Activated naive CD4-positive, alpha-beta T cell treated with anti-CD3 and anti-CD28 coated beads, Interleukin-2, amount 10 ng/mL, durations not matched to agents 7 days and 5 days (primary cell): ENCODE measurements around the gene FGFR3.

Source experiments
- CTCF ChIA-PET: fragments of 350-600 bp; sonication (Branson Sonifier 250); formaldehyde crosslinking; loops from one replicate; lab custom pipeline; 2021; ENCODE audit warnings: antibody characterized with exemption; lab: Charles Lee
- DNase-seq: peaks from one replicate; pipeline ENCODE4 v3.0.0-alpha.2; 2020
- H3K27ac Mint-ChIP-seq: one replicate; pipeline ENCODE4 v1.8.0; 2021; ENCODE audit warnings: mild to moderate bottlenecking, moderate library complexity, mixed read lengths
- H3K27me3 Mint-ChIP-seq: one replicate; pipeline ENCODE4 v1.8.0; 2021; ENCODE audit warnings: mild to moderate bottlenecking, mixed read lengths
- H3K36me3 Mint-ChIP-seq: one replicate; pipeline ENCODE4 v1.8.0; 2021; ENCODE audit warnings: mixed read lengths
- H3K4me1 Mint-ChIP-seq: one replicate; pipeline ENCODE4 v1.8.0; 2021; ENCODE audit warnings: mixed read lengths
- H3K4me3 Mint-ChIP-seq: one replicate; pipeline ENCODE4 v1.8.0; 2021; ENCODE audit warnings: mild to moderate bottlenecking, moderate library complexity, mixed read lengths
- H3K9me3 Mint-ChIP-seq: one replicate; pipeline ENCODE4 v1.8.0; 2021; ENCODE audit warnings: mixed read lengths

The FGFR3 gene

GRCh38 chr4:1802720-1803522, 9.8 kb downstream of the FGFR3 start:
- DNase-seq: no peak
- H3K27me3 Mint-ChIP-seq: peaks cover 8% of the 10 kb centered on the region
- H3K27ac Mint-ChIP-seq: no peak overlapping the region
- CTCF ChIA-PET: no interaction called here
- H3K9me3 Mint-ChIP-seq: no peaks in the 10 kb centered on the region
- no peak overlapping the region for H3K4me3 Mint-ChIP-seq
- H3K4me1 Mint-ChIP-seq: no peaks in the 10 kb centered on the region
- H3K36me3 Mint-ChIP-seq: no peaks in the 10 kb centered on the region

GRCh38 chr4:1803523-1804423, 10.7 kb downstream of the FGFR3 start:
- no peaks in the 10 kb centered on the region for H3K36me3 Mint-ChIP-seq
- peaks cover 2% of the 10 kb centered on the region for H3K27me3 Mint-ChIP-seq
- H3K4me3 Mint-ChIP-seq: no peak overlapping the region
- no peaks in the 10 kb centered on the region for H3K9me3 Mint-ChIP-seq
- H3K27ac Mint-ChIP-seq: no peak overlapping the region
- CTCF ChIA-PET: interaction anchor here (0.8 kb wide), 1 partner anchor 56 kb away, joined by 4 read pairs; no protein-coding TSS in a partner anchor
- H3K4me1 Mint-ChIP-seq: no peaks in the 10 kb centered on the region
- DNase-seq: no peak

DNA sequence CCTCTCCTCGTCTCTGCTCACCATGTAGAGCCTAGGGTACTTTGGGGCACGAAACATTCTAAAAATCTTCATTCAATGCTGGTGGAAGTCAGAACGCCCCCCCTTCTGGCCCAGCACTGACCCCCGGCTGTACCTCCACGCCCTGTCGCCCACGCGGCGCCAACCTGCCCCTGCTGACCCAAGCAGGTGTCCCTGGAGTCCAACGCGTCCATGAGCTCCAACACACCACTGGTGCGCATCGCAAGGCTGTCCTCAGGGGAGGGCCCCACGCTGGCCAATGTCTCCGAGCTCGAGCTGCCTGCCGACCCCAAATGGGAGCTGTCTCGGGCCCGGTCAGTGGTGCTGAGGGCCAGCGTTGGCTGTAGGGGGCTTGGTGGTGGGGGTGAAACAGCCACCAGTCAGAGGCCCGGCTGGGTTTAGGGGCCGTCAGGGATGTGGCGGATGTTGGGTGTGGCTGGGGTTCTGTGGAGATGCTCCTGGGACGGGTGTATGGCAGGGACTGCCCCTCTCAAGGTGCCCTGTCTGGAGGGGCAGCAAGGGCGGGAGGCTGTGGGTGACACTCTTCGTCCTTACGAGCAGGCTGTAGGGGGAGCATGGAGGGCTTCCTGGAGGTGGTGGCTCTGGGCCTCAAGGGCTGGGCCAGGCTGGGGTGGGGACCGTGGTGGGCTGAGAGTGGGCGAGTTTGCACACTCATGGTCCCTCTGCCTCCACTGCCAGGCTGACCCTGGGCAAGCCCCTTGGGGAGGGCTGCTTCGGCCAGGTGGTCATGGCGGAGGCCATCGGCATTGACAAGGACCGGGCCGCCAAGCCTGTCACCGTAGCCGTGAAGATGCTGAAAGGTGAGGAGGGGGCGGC, 11.8 kb downstream of the FGFR3 start:
- CTCF ChIA-PET: no interaction called here
- no peak for DNase-seq
- Mint-ChIP-seq H3K27ac (no peak overlapping the region), H3K36me3 (no peaks in the 10 kb centered on the region), H3K4me1 (no peaks in the 10 kb centered on the region), H3K27me3 (no peaks in the 10 kb centered on the region), H3K9me3 (no peaks in the 10 kb centered on the region), H3K4me3 (no peak overlapping the region)

DNA sequence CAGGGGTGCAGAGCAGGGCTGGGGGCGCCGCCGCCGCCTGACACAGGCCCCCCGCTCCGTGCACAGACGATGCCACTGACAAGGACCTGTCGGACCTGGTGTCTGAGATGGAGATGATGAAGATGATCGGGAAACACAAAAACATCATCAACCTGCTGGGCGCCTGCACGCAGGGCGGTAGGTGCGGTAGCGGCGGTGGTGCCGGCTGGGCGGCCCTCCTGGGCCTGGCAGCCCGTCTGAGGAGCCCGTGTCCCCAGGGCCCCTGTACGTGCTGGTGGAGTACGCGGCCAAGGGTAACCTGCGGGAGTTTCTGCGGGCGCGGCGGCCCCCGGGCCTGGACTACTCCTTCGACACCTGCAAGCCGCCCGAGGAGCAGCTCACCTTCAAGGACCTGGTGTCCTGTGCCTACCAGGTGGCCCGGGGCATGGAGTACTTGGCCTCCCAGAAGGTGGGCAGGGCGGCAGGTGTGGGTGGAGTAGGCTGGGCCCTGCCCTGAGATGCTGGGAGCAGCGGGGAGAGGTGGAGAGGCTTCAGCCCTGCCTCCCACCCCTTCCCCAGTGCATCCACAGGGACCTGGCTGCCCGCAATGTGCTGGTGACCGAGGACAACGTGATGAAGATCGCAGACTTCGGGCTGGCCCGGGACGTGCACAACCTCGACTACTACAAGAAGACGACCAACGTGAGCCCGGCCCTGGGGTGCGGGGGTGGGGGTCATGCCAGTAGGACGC, 12.6 kb downstream of the FGFR3 start:
- Mint-ChIP-seq H3K9me3 (no peaks in the 10 kb centered on the region), H3K4me3 (no peak overlapping the region), H3K4me1 (no peaks in the 10 kb centered on the region), H3K36me3 (no peaks in the 10 kb centered on the region), H3K27me3 (no peaks in the 10 kb centered on the region), H3K27ac (no peak overlapping the region)
- no peak for DNase-seq
- CTCF ChIA-PET: no interaction called here

DNA sequence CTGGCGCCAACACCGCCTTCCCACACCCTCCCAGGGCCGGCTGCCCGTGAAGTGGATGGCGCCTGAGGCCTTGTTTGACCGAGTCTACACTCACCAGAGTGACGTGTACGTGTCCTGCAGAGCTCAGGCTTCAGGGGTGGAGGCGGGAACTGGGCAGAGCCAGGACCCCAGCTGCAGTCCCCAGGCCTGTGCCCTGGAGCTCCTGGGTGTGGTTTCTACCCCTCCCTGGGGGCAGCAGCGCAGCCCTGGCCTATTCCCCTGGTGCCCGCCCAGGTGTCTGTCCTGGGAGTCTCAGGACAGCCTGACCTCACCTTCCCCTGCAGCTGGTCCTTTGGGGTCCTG, 13.1 kb downstream of the FGFR3 start:
- H3K4me3 Mint-ChIP-seq: no peak overlapping the region
- no peaks in the 10 kb centered on the region for H3K27me3 Mint-ChIP-seq
- H3K9me3 Mint-ChIP-seq: no peaks in the 10 kb centered on the region
- H3K27ac Mint-ChIP-seq: no peak overlapping the region
- no peaks in the 10 kb centered on the region for H3K36me3 Mint-ChIP-seq
- DNase-seq: no peak
- H3K4me1 Mint-ChIP-seq: no peaks in the 10 kb centered on the region
- CTCF ChIA-PET: interaction anchor here (1.2 kb wide), 1 partner anchor 58 kb away, joined by 3 read pairs; no protein-coding TSS in a partner anchor

GRCh38 chr4:1806596-1807331, 13.7 kb downstream of the FGFR3 start:
- Mint-ChIP-seq H3K9me3 (no peaks in the 10 kb centered on the region), H3K4me1 (no peaks in the 10 kb centered on the region), H3K4me3 (no peak overlapping the region), H3K36me3 (no peaks in the 10 kb centered on the region), H3K27me3 (no peaks in the 10 kb centered on the region), H3K27ac (peak overlapping the region; percentile 11)
- no peak for DNase-seq
- CTCF ChIA-PET: interaction anchor here (1.2 to 2.5 kb wide), 2 partner anchors 58 to 62 kb away, joined by 3 to 16 read pairs; no protein-coding TSS in a partner anchor

DNA sequence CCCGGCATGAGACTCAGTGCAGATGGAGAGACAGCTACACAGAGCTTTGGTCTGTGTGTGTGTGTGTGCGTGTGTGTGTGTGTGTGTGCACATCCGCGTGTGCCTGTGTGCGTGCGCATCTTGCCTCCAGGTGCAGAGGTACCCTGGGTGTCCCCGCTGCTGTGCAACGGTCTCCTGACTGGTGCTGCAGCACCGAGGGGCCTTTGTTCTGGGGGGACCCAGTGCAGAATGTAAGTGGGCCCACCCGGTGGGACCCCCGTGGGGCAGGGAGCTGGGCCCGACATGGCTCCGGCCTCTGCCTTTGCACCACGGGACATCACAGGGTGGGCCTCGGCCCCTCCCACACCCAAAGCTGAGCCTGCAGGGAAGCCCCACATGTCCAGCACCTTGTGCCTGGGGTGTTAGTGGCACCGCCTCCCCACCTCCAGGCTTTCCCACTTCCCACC, 14.3 kb downstream of the FGFR3 start:
- Mint-ChIP-seq H3K4me3 (no peak overlapping the region), H3K36me3 (peaks cover under 1% of the 10 kb centered on the region), H3K27ac (peak overlapping the region; percentile 11), H3K27me3 (no peaks in the 10 kb centered on the region), H3K9me3 (no peaks in the 10 kb centered on the region), H3K4me1 (no peaks in the 10 kb centered on the region)
- no peak for DNase-seq
- CTCF ChIA-PET: interaction anchor here (1.0 to 7.0 kb wide), 4 partner anchors 44 to 62 kb away, joined by 3 to 63 read pairs (median 10); no protein-coding TSS in a partner anchor

GRCh38 chr4:1808396-1808795, 15.3 kb downstream of the FGFR3 start:
- H3K9me3 Mint-ChIP-seq: no peaks in the 10 kb centered on the region
- peaks cover 2% of the 10 kb centered on the region for H3K36me3 Mint-ChIP-seq
- H3K4me1 Mint-ChIP-seq: no peaks in the 10 kb centered on the region
- no peak overlapping the region for H3K27ac Mint-ChIP-seq
- H3K4me3 Mint-ChIP-seq: no peak overlapping the region
- DNase-seq: no peak
- CTCF ChIA-PET: interaction anchor here (1.0 to 7.0 kb wide), 6 partner anchors 16 to 64 kb away, joined by 3 to 63 read pairs (median 10); no protein-coding TSS in a partner anchor
- H3K27me3 Mint-ChIP-seq: no peaks in the 10 kb centered on the region

DNA sequence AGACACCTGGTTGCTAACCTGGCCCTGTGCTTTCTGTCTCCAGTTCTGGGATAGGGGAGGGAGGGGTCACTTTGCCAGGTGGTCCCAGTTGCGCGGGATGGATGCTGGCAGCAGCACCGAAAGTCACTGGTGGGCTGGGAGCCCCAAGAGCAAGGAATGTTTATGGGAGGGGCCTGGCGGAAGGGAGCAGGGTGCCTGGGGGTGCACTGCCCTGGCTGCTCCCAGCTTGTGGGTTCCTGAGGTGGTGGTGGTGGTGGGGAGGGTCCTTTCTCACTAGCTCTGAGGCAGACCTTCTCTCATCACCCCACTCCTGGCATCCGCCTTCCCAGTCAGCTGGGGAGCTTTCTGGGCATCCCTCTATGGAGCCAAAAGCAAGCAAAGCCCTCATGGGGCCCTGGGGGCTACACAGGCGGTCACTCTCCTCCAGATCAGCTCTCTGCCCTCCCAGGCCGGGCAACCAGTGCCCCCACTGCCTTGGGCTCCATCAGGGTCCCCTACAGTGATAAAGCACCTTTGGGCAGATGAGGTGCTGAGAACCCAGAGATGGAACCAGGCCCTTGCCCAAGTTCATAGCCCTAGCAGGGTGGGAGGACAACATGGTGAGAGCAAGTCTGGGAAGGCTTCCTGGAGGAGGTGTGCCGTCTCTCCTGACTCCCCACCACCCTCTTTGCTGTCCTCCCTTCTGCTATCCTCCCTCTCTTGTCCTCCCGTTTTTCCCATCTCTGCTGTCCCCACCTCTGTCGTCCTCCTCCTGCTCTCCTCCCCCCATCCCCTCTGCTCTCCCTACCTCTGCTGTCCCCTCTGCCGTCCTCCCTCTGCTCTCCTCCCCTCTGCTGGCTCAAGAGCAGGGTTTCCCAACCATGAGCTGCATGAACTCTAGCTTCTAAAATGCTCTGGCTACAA, 16.0 kb downstream of the FGFR3 start:
- Mint-ChIP-seq H3K4me1 (no peaks in the 10 kb centered on the region), H3K4me3 (no peak overlapping the region), H3K36me3 (peaks cover 6% of the 10 kb centered on the region), H3K27ac (no peak overlapping the region), H3K9me3 (no peaks in the 10 kb centered on the region), H3K27me3 (no peaks in the 10 kb centered on the region)
- DNase-seq: no peak
- CTCF ChIA-PET: interaction anchor here (1.0 to 7.0 kb wide), 8 partner anchors 9 to 115 kb away, joined by 4 to 63 read pairs (median 9); no protein-coding TSS in a partner anchor

DNA sequence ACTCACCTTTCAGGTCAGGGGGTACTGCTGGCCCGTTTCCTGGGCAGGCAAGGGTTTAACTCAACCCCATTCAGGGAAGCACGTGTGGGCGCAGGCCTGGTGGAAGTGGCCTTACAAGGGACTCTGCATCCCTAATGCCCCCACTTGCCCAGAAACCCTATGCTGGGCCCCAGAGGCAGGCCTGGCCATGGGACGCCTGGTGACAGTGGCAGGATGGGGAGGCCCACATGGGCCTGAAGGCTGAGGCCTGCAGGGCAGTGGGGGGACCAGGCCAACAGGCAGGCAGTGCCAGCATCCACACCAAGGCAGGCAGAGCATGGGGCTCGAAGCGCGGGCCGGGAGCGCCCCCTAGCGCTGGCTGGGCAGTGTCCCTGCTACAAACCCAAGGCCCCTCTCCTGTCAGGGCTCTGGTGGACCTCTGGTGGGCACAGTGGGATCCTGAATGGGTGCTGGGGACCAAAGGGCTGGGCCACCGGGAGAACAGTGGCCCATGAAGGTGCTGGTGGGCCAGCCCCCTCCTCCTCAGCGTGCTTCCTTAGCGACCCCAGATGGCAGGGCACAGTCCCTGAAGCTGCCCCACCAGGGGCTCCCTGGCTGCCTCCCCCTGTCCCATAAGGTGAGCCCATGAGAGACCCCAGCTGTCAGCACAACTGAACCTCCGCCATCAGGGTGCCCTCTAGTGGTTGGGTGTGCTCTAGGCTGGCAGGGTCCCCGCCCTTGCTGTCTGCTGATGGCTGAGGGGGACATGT, 16.8 kb downstream of the FGFR3 start:
- Mint-ChIP-seq H3K27ac (no peak overlapping the region), H3K4me3 (no peak overlapping the region), H3K36me3 (peaks cover 12% of the 10 kb centered on the region), H3K4me1 (no peaks in the 10 kb centered on the region), H3K9me3 (no peaks in the 10 kb centered on the region), H3K27me3 (no peaks in the 10 kb centered on the region)
- DNase-seq: peak; percentile 82
- CTCF ChIA-PET: interaction anchor here (0.7 to 7.0 kb wide), 15 partner anchors 8 to 116 kb away, joined by 3 to 63 read pairs (median 4); no protein-coding TSS in a partner anchor

DNA sequence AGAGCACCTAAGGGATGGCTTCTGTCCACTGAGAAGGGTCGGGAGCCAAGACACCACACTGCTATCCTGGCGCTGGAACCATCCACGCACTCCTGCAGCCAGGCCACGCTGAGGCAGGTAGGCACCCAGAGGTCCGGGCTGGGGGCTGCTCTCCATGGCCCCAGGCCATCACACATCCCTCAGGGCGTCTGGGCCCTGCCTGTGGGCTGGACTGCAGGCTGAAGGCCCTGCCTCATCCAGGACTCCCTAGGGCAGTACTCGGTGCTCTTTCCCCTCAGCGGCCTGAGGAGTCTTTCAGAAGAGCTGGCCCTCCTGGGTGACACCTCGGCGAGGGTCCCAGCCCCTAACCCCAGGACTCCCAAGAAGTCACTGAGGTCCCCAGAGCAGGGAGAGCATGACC, 17.7 kb downstream of the FGFR3 start:
- Mint-ChIP-seq H3K36me3 (peaks cover 12% of the 10 kb centered on the region), H3K27ac (no peak overlapping the region), H3K9me3 (no peaks in the 10 kb centered on the region), H3K4me3 (no peak overlapping the region), H3K4me1 (no peaks in the 10 kb centered on the region), H3K27me3 (no peaks in the 10 kb centered on the region)
- CTCF ChIA-PET: interaction anchor here (0.7 to 7.0 kb wide), 12 partner anchors 13 to 117 kb away, joined by 3 to 63 read pairs (median 3); no protein-coding TSS in a partner anchor
- DNase-seq: no peak
